NCI-H446 treated with DMSO at 0.1 percent for 48 hours (cell line): Measurements from ENCODE around the gene PDK2.

Experiments used
- DNase-seq: peaks from one replicate; lab custom pipeline; 2025; lab: John Stamatoyannopoulos, UW

The PDK2 gene

GRCh38 chr17:50094753-50095619 is at the start of gene PDK2:
Gene PDK2 (plus strand): TSS chr17:50095351. CDS start chr17:50095436, 85 bp downstream.
- peak; percentile 85 for DNase-seq

GRCh38 chr17:50046179-50046578 is 49.0 kb upstream of the PDK2 start:
- DNase-seq, result no peak

- DNase-seq, result no peak
Measured at GRCh38 chr17:50046667-50047066, 48.5 kb upstream of the PDK2 start.

- DNase-seq, result no peak
Measured at GRCh38 chr17:50047083-50047482, 48.1 kb upstream of the PDK2 start.

DNA sequence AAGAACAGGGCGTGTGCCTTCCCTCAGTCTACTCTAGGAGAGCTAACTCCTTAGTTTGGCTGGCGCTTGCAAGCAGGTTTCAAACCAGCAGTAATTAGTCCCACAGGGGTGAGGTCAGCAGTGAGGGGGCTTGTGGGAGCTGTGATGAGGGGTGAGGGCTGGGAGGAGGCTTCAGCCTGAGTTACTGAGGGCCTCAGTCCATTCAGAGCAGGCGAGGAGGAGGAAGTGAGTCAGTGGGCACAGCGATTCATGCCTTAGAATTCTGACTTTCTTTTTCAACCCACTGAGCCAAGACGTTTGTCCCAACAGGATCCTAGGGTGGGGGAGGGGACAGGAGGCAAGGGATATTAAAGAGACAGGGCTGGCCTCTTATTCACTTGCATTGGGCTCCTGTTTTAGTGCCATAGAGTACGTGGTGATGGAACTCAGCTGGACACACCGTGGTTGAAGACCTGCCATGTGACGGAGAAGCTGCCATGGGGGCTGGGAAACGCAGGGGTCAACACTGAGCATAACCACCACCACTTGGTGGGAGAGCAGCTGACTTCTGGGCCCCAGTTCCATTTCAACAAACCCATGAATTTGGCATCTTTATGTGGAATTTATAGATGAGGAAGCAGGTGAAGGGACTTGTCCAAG is 47.5 kb upstream of the PDK2 start:
- DNase-seq, result no peak

DNA sequence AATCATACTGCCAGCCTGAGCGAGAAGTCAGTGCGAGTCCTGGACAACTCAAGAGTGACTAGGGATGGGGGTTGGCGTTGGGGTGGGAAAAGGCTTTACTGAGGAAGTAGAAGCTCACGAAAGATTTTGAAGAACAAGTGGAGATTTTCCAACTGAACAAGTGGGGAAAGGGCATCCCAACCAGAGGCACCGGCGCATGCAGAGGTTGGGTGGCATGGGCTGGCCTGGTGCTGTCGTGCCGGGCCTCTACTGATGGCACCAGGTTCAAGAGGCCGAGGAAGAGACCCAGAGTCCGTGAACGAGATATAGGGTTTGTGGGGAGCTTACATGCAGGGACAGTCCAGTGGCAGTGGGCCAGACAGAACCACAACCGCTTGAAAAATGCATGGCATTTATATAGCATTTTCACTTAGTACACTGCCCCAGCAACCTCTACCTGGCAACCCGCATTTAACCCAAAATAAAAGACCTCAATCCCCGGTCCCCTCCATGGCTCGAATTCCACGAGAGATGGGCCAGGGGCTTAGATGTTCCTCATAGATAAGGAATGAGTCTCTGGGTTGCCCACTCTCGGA is 46.9 kb upstream of the PDK2 start:
- DNase-seq, result no peak

- no peak for DNase-seq
Measured at GRCh38 chr17:50048988-50049387, 46.2 kb upstream of the PDK2 start.

DNA sequence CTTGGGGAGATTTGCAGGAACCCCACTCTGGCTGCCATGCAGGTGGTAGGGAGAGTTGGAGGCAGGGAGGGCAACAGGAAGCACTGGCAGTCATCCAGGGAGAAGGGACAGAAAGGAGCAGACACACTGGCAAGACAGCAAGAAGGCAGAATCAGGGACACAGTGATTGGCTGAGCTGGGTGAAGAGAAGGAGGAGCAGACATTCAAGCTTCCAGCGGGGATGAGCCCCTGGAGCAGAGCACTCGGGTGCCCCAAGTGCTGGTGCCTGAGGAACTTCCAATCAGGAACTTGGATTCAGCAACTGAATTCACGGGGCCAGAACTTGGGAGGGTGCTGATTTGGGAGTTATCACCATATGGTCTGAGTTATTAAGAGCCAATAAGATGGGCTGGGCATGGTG is 45.5 kb upstream of the PDK2 start:
- DNase-seq, result no peak

DNA sequence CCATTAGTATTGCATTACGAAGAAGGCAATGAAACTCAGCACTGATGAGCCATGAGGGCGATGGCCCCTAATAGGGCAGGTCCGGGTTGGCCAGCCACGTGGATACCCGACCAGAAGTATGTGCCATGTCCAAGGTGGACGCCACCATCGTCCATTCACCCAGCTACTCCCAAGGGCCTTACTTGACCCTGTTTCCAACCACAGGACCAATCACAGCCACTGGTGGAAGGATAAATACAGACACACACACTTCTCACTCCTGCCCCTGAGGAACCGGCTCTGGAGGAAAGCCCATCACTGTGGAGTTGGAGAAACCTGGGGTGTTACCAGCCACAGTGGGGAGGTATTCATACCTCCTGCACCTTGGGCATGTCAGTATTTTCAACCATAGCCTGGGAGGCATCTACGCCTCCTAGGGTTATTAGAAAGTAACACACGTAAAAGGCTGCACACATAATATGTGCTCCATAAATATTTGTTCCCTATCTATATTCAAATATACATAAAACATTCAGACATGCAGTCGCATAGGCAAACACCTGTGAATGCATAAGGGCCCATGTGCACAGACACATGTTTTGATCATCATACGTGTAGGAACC is 44.6 kb upstream of the PDK2 start:
- no peak for DNase-seq

GRCh38 chr17:50051082-50051576 is 44.0 kb upstream of the PDK2 start:
- DNase-seq, result no peak

DNA sequence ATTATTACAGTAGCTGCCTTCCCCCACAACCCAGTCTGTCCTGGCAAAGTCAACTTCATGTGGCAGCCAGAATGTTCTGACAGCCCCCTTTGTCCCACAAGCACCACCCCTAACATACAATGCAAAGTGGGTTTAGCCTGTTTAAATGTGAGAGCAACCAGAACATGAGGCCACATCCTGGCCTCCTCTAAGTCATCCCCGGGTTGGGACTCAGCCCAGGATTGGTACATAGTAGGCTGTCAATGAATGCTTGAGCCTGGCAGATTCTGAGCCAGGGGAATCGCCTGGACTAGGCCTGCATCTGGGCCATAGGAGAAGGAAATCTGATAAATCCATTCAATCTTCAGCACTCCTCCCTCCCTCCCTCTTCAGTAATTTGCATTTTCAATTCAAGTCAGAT is 43.5 kb upstream of the PDK2 start:
- no peak for DNase-seq

- DNase-seq, result no peak
Measured at GRCh38 chr17:50052241-50052796, 42.8 kb upstream of the PDK2 start.

DNA sequence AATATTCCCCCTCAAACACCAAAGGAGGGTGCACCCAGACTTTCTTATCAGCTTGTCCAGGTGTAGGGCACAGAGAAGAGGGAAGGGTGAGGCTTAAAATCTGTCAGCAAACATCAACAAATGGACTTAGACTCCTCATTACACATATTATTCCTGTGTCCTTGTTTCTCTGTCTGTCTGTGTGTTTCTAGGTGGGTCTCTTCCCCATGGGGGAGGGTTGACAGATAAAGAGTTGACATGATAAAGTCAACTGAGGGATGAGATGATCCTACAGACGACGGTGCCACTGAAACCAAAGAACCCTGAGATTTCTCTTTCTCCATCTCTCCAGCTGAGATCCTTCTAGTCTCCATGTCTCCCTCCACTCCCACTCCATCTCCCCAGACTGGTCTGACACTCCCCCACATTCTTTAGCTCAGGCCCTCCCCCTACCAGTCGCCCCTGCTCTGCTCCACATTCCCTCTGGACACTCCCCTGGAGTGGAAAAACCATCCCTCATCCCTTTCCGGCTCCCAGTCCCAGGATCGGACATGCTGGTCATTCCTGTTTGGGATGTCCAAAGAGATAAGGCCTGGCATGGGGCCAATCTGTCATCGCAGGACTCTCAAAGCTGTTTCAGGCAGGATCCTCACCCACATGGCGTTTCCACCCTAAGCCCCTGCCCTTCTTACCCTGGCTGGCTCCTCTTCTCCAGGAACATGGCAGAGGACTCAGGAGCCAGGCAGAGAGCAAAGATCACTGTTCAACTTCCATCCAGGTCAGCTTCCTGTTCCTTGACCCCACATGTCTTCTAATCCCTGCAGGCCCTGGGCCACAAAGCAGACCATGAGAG is 42.1 kb upstream of the PDK2 start:
- DNase-seq, result no peak

DNA sequence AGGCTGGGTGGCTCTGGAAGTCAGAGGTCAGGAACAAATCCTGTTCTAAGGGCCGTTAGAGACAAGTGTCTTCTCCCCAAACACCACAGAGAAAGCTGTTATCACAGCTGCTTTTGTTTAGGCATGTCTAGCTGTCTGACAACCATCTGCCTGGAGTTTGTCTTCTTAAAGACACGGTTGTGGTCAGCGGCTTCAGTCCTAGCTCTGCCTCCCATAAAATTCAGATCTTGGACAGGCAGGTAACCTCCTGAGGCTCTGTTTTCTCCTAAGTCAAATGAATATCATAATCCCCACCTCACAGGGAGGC is 41.5 kb upstream of the PDK2 start:
- no peak for DNase-seq

GRCh38 chr17:50055055-50055425 is 40.1 kb upstream of the PDK2 start:
- no peak for DNase-seq

- DNase-seq, result no peak
Measured at GRCh38 chr17:50055426-50056216, 39.5 kb upstream of the PDK2 start, which contains the start of gene ITGA3. Gene ITGA3 (plus strand): TSS chr17:50056110. CDS start chr17:50056440, 330 bp downstream.

GRCh38 chr17:50056217-50056960 is 38.8 kb upstream of the PDK2 start:
- no peak for DNase-seq

DNA sequence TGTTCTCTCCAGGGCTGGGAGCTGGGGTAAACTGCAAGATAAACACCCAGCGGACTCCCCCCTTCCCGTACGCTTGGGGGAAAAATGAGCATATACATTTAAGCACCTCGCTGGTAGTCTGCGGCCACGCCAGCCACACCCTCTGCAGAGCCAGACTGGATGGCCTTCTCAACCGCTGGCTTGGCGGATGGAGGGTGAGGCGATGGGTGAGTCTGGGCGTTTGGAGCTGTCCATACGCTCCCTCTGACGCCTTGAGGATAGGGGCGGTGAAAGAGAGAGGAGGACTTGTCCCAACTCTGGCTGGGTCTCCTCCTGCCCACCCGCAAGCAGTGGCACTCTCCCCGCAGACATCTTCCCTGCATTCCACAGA is 38.2 kb upstream of the PDK2 start:
- no peak for DNase-seq

GRCh38 chr17:50057521-50057991 is 37.6 kb upstream of the PDK2 start:
- DNase-seq, result no peak
